Esophagus squamous epithelium (tissue), 4 donors: Measurements from ENCODE around the gene CARMIL1.

Experiments
- CTCF ChIP-seq, 6 experiments: fragments of 450-650 bp in 4 of 6; fragments of 200-600 bp in 2 of 6; sonication (generic) in 2 of 6; IDR thresholded peaks; one replicate each; pipeline ENCODE4 v1.5.1; 2016 to 2019; ENCODE audit warnings: antibody characterized with exemption in 6 of 6, mild to moderate bottlenecking in 4 of 6, moderate library complexity in 4 of 6
- POLR2A ChIP-seq, 4 donors: fragments of 450-650 bp; IDR thresholded peaks; one replicate each; pipeline ENCODE4 v1.6.1; 2017; ENCODE audit warnings: antibody characterized with exemption in 4 of 4, mild to moderate bottlenecking in 4 of 4, moderate library complexity in 3 of 4

- TF ChIP-seq POLR2A (IDR thresholded peaks at IDR 0.05) (no peak), CTCF (IDR thresholded peaks at IDR 0.05) (no peak)
These were observed 124.0 kb downstream of the CARMIL1 start for GRCh38 chr6:25403150-25403549.
